GM19397 (cell line): ENCODE measurements around the gene SIGLEC10.
A peak's percentile ranks its signal among the peaks of the same experiment; 100 is the strongest.
"Not testable (repeated sequence)": the region's sequence is repeated elsewhere in the genome, so short reads cannot be mapped to it uniquely, and the experiment has no call there.

Experiments
- ATAC-seq: cut with Tn5 transposase; IDR thresholded peaks from one replicate; pipeline ENCODE4 v1.9.1; 2021; ENCODE audit warnings: mild to moderate bottlenecking, moderate library complexity; ENCODE audit not compliant: unreplicated experiment

Gene SIGLEC10

DNA sequence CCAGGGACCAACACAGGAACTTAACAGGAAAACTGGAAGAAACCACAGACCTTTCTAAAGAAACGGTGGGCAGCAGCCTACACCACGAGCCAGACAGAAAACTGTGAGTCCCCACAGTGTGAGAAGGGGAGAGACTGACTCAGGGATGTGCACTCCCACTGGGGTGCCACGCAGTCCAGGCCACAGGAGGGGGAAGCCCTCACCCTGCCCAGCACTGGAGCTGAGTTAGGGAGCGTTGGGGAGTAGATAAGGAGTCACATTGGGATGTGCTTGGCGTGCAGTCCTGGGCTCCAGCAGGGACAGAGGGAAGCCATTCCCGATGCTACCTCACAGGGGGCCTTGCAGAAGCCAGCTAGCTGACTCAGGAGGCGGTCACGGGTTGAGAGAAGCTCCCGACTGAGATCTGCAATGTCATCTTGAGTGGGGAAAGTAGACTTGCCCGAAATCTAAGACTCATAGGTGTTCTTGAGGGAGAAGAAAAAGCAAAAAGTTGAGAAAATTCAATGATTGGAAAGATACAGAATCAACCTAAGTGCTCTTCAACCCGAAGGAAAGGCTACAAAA lies 23.5 kb upstream of the SIGLEC10 start:
- no peak for ATAC-seq

DNA sequence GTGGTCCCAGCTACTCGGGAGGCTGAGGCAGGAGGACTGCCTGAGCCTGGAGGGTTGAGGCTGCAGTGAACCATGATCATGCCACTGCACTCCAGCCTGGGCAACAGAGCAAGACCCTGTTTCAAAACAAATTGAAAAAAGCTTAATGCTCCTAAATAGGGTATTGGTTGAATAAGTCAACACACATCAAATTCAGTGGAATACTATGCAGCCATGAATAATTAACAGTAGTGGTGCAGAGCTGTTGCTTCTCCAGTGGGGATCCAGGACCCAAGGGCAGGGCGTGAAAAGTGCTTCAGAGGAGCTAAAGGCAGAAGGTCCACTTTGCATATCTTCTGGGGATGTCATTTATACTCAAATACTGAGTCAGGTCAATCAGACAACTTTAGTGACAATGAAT lies 22.6 kb upstream of the SIGLEC10 start:
- ATAC-seq, result no peak

DNA sequence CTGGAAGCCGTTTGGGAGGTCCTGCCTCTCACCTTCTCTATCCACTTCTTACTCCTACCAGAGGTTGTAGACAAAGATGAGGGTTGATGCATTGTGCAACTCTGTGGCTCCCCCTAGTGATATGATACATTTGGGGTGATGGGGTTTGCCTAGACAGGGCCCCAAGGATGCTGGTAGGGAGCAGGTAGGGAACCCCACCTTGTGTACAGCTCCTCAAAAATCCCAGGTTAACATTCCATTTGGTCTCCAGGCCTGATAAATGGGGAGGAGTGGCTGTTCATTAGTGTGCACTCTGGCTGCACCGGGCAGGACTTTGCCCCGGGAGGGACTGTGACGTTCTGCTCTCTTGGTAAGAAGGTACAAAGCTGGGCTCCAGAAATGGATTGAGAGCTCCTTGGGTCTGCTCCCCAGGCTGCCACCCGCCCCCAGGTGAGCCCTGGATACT lies 21.6 kb upstream of the SIGLEC10 start:
- no peak for ATAC-seq

DNA sequence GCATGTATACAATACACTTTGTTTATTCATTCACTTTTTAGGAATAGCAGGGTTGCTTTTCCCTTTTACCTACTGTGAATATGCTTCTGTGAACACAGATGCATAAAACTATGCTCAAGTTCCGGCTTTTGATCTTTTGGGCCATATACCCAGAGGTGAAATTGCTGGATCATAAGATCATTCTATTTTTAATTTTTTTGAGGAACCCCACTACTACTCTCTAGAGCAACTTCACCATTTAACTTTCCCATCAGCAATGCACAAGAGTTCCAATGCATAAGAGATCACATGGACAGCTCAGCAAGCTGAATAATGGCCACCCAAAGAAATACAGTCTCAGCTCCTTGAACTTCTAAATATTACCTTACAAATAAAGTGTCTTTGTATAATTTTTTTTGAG lies 17.0 kb upstream of the SIGLEC10 start:
- ATAC-seq, result no peak

DNA sequence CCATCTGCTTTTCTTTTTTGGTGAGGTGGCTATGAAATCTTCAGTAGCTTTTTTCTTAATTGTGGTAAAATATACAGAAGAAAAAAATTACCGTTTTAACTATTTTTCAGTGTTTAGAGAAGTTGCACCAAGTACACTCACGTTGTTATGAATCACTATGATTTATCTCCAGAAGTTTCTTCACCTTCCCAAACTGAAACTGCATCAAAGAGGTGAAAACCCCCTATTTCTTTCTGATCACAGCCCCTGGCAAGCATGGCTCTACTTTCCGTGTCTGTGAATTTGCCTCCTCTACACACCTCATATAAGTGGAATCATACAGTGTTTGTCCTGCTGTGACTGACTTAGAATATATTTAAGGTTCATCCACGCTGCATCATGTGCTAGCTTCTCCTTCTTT lies 15.6 kb upstream of the SIGLEC10 start:
- ATAC-seq, result no peak

DNA sequence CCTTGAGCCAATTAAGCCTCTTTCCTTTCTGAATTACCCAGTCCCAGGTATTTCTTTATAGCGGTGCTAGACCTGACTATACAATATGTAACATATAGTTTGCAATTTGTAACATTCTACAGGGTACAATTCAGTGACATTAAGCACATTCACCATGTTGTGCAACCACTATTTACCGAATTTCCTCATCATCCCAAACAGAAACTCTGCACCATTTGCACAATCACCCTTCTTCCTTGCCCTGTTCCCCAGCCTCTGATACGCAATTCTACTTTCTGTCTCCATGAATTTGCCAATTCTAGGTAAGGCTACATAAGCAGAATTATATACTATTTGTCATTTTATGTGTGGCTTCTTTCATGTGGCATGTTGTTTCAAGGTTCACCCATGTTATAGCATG lies 13.7 kb upstream of the SIGLEC10 start:
- ATAC-seq, result no peak

DNA sequence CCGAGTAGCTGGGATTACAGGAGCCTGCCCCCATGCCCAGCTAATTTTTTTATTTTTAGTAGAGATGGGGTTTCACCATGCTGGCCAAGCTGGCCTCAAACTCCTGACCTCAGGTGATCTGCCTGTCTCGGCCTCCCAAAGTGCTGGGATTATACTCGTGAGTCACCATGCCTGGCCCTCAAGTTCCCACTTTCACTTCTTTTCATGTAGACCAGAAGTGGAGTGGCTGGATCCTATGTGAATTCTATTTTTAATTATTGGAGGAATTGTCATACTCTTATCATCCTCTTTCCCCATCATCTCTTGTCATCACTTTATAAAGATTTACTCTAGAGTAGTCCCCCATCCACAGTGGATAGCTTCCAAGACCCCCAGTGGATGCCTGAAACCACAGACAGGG lies 12.8 kb upstream of the SIGLEC10 start:
- no peak for ATAC-seq

DNA sequence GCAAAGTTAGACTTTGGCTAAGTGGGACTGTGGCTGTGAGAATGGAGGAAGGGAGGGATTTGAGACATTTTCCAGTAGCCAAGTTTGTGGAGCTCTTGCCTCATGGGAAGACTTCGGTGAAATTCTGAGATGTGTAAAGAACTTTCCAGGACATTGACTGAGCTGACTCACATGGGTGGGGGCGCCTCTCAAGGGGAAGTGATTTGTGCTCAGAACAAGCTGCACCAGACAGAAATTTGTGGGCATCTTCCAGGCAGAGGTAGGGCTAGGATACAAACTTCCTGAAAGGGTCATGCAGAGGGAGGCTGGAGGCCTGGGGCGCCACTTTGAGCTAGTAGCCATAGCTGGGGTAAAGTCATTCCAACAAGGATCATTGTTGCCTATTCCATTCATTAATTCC lies 9.8 kb upstream of the SIGLEC10 start:
- ATAC-seq, result no peak

DNA sequence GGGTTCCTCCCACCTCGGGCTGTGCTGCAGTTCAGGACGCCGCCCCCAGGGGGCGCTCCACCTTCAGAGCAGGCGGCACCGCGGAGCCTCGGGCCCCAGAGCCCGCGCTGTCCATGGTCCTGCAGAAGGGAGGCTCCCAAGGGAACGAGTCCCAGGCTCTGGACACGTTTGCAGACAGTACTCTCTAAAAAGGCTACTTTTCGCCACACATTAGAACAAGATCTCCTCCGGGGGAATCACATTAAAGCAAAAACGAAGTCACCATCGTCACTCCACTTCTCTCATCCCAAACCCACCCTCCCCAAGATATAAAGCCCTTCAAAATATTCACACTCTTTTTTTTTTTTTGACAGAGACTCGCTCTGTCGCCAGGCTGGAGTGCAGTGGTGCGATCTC lies 4.6 kb upstream of the SIGLEC10 start:
- peak; percentile 54 for ATAC-seq

DNA sequence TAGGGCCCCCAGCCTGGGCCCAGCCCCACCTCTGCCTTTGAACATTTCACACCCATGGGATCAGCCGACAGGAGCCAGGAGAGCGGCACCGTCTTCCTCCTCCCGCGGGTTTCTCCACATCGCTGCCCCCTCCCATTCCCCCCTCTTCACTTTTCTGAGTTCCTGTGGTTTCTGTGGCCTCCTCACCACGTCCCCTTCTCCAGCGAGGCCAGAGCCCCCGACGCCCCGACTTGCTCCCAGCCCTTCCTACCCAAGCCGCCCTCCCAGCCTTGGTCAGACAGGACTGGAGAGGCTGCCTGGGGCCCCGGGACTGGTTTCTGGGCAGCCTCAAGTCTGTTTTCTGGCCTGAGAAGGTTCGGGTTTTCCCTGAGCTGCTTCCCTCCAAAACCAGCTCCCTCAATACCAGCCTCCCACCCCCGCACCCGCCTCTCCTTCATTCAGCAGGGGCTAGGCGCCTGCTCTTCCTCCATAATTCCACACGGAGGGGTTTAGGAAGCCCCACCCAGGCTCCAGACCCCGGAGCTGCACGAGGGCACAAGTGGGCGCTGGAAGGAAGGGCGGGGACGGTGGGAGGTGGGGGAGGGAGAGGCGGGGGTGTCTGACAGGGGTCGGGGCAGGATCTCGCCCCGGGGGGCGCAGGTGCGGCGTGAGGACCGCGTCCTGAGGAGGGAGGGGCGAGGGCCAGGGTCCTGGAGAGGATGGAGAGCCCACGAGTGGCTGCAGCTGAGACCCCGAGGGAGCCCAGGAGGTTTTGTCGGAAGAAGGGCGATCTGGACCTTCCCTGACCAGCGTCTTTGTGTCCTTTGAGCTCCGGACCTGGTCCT lies 4.0 kb upstream of the SIGLEC10 start:
- ATAC-seq, result no peak

DNA sequence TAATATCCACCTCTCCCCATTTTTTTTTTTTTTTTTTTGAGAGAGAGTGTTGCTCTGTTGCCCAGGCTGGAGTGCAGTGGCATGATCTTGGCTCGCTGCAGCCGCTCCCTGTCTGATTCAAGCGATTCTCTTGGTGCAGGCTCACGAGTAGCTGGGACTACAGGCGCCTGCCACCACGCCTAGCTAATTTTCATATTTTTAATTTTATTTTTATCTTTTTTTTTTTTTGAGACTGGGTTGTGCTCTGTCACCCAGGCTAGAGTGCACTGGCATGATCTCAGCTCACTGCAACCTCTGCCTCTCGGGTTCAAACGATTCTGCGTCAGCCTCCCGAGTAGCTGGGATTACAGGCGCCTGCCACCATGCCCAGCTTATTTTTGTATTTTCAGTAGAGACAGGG lies 3.1 kb upstream of the SIGLEC10 start:
- not testable (repeated sequence) for ATAC-seq

DNA sequence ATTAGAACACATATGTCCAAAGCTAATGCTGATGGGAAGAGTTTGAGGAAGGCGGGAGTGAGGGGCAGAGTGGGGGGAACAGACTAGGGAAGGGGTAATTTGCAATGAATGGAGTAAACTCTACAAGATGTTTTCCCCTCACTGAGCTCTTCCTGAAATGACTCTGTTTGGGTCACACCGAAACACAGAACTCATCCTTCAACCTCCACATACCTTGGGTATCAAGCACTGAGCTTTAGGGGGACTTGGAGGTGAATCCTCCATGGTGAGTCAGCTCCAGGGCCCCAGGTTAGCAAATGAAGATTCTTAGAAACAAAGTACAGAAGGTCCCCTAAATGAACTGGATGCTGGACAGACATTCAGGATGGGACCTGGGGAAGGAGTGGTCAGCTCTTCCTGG lies 1.3 kb upstream of the SIGLEC10 start:
- no peak for ATAC-seq

DNA sequence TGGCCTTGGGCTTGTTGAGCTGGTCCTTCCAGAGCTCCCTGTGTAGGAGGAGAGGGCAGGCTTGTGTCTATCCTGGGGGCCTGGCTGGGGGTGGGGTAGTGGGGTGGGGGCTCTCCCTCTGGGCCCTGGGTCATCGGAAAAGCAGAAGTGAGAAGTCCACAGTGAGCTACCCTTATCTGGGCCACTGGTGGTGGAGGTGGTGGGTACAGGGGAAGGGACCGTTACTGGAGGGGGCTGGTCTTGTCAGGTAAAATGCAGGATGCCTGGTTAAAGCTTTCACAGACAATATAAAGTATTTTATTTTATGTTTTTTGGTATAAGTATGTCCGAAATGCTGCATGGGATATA lies 342 bp upstream of the SIGLEC10 start:
- peak; percentile 29 for ATAC-seq

DNA sequence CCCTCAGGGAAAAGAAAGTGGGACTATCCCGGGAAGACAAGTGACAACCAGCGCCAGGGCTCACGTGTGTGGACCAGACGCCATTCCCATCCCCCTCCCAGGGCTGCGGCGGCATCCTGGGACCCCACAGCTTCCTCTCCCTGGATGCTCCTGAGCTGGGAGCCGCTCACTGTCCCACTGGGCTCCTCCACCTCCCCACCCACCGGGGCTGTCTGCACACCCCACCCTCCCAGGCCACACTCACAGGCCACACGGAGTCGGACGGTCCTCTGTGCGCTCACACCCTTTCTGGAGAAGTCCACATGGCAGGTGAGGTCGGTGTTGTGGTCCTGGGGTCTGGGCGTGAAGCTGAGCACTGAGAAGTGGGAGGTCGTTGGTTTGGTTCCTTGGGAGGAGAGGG lies 1.0 kb downstream of the SIGLEC10 start:
- not testable (repeated sequence) for ATAC-seq

DNA sequence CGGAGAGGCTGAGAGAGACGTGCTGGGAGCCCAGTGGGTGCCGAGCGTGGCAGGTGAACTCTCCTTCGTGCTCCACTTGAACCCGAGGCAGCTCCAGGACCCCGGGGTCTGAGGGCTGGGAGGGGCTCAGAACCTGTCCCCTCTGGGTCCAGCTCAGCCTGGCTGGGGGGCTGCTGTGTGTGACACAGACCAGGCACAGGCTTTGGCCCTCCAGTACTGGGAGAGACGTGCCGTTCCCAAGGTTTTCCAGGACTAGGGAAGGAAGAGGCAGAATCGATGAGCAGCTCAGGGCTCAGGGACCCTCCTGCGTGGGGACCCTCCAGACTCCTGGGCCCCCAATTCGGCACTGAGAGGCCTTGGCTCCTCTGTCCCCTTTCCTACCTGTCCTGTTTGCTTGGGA lies 2.3 kb downstream of the SIGLEC10 start:
- ATAC-seq, result no peak

DNA sequence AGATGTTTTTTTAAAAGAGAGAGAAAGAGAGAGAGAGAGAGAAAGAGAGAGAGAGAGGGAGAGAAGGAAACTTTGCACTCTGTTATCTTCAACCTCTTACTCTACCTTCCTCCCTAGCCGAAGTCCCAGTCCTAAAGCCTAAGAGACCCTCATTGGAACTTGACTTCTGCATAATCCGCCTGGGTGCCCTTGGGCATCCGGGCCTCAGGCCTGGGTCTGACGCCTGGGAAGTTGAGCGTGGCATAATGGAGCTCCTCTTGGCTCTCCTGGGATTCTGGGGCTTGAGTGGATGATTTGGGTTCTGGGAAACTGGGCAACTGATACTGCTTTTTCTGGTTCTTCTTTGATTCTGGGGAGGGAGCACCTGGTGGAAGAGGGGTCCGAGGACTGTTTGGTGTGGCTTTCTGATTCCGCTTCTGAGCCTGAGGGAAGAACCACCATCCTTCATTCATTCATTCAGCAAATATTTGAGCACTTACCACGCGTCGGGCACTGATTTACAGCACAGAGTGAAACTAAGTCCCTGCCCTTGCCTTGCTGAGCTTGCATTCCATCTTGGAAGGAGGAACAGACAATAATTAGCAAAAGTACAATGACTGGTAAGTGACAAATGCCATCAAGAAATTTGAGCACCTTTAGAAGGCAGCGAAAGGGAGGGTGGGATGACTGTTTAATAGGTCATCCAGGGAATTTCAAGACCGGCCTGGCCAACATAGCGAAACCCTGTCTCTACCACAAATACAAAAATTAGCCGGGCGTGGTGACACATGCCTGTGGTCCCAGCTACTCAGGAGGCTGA lies 6.3 kb downstream of the SIGLEC10 start:
- ATAC-seq, result no peak

DNA sequence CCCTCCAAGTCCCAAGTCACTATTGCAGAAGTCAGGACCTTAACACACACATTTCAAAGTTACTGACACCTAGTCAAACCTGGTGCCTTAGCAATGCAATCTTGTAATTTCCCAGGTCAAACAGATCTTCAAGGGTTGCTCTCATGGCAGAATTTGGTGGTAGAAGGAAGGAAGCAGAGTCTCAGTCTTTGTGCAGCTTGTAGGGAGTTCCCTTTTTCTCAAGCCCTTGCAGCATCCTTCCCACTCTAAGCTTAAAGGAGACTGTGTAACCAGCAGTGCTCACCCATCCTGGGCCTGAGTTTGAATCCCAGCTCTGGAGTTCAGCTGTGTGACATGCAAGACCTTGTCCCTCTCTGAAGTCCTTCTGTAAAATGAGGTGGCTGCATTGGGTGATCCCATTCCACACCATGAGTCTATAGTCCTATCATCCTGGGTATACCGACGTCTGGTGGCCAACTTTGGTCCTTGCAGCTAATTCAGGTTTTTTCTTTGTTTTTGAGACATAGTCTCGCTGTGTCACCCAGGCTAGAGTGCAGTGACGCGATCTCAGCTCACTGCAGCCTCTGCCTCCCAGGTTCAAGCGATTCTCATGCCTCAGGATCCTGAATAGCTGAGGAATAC lies 9.8 kb downstream of the SIGLEC10 start:
- ATAC-seq, result no peak

DNA sequence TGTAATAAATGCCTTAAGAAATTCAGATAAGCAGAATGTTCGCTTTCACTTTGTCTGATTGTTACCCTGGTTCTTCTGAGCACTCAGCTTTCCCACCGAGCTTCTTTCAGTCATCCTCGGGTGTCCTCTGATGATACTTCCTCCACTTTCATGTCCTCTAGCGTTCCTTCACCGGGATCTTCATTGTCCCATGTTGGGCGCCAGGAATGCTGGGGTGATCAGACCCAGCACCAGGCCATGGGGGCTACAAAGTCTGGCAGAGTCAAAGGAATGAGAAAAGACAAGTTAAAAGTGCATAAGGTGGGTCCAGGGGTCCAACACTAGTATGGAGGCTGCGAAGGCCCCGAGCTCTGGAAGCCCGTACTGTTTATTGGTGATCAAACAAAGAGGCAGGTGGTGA lies 15.3 kb downstream of the SIGLEC10 start:
- no peak for ATAC-seq

DNA sequence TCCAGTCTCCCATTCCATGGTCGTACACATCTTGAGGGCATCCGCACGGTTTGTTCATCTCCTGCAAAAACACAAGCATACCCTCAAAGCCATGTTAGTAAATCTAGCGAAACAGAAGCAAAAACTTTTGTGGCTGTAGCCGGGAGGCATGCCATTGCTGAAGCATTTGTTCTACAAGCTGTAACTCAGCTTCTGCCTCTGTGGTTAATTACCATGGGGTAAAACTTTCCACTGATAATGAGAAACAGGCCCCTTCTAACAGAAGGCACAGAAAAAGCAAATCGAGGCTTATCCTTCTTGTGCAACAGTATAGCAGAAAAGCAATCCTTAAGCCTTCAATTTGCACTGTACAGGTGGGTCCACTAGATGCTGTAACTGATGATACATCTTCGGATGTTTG lies 17.5 kb downstream of the SIGLEC10 start:
- not testable (repeated sequence) for ATAC-seq

DNA sequence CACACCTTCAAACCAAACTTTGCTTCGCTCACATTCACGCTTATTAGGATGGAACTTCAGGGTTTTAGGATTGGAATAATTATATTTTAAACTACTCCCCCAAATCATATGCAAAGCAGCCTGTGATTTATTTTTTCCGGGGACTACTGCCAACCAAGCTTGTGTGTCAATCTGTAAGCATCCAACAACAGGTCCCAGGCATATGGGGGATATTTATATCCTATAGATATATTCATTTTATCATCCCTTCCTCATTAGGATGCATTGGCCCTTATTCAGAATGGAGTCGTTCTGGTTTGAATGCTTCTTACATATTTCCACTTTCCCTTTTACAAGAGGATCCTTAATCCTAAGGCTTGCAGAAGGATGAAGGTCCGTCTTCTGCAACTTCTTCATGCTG lies 18.2 kb downstream of the SIGLEC10 start:
- no peak for ATAC-seq

DNA sequence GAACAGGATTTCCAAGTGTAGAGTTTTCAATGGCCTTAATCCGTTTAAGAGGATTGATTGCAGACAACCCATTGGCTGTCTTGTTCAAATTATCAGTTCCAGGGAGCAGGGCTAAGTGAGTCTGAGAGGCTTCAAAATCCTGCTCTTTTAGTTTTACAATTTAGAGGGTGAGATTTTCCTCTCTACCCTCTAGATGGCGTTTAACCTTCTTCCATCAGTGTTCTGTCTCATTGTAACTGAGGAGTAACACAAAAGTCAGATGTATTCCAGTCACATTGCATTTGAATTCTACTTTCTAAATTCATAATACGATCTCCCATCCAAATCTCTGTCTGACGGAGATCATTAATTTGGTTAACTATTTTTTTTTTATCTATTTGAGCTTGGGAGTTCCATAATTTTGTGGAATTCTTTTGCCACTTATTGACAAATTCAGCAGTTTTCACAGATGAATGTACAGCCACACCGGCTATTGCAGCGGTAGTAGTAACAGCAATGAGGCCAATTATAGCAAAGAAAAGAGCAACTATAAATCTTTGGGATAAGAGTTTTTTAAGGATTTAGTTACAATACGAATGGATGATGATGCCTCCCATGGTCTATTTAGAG lies 19.2 kb downstream of the SIGLEC10 start:
- no peak for ATAC-seq
